ENCODE data around the gene SYNPR.

GRCh38 chr3:63370094-63370493 is 92.0 kb downstream of the SYNPR start:
- TF ChIP-seq ZFP30 (CRISPR knock-in tag; IDR thresholded peaks at IDR 0.05) (no peak), PATZ1 (CRISPR knock-in tag; IDR thresholded peaks at IDR 0.05; ENCODE audit: borderline replicate concordance) (no peak), OSR1 (CRISPR knock-in tag; IDR thresholded peaks at IDR 0.05) (no peak), ZNF8 (CRISPR knock-in tag; IDR thresholded peaks at IDR 0.05) (no peak), RARB (CRISPR knock-in tag; IDR thresholded peaks at IDR 0.05) (no peak), TSHZ2 (CRISPR knock-in tag; IDR thresholded peaks at IDR 0.05) (no peak), ZC3H10 (CRISPR knock-in tag; IDR thresholded peaks at IDR 0.05) (no peak), TCF4 (CRISPR knock-in tag; IDR thresholded peaks at IDR 0.05; ENCODE audit: borderline replicate concordance) (no peak), ZFP3 (CRISPR knock-in tag; IDR thresholded peaks at IDR 0.05) (no peak), ZNF565 (CRISPR knock-in tag; conservative IDR thresholded peaks at IDR 0.05; ENCODE audit: low read depth) (no peak), TOX (CRISPR knock-in tag; IDR thresholded peaks at IDR 0.05; ENCODE audit: borderline replicate concordance) (no peak), CSRNP3 (CRISPR knock-in tag; IDR thresholded peaks at IDR 0.05) (no peak), ISL1 (CRISPR knock-in tag; IDR thresholded peaks at IDR 0.05) (no peak)

Measured in SK-N-SH treated with all-trans-retinoic acid at 6 μM for 48 hours (cell line).